ENCODE results near the gene CD151. TPM values are rescaled to one million over a fixed set of nuclear protein-coding genes. Genes with fewer than 3 reads are reported as not detected.

Gene CD151
- total RNA-seq, 1 donor from 2014 or later: 486 TPM

DNA sequence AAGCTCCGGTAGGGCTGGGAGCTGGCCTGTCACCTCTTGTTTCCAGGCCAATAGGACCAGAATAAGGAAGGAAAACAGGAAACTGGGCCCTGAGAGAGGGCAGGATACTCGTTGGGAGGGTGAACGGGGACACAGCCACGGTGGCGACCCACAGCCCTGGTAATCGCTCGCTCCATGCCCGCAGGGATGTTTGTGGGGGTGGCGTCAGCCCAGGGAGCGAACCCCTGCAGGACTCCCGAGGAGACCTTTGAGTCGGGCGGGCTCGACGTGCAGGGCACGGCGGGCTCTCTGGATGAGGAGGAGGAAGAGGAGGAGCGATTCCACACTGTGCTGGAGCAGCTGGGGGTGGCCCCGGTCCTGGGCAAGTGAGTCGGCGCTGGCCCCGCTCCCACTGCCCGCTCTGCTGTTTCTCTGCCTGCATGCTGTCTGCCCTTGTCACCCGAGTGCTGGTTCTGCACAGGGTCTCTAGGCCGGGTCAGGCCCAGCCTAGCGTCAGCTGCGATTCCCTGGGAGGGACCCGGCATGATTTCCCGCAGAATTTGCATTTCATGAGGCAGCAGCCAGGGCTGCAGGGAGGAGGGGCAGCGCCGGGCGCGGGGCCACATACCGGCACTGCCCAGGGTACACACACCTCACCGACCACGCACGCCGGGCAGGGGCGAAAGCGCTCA, 3.4 kb upstream of the CD151 start:
- TF ChIP-seq, protein P1, sequence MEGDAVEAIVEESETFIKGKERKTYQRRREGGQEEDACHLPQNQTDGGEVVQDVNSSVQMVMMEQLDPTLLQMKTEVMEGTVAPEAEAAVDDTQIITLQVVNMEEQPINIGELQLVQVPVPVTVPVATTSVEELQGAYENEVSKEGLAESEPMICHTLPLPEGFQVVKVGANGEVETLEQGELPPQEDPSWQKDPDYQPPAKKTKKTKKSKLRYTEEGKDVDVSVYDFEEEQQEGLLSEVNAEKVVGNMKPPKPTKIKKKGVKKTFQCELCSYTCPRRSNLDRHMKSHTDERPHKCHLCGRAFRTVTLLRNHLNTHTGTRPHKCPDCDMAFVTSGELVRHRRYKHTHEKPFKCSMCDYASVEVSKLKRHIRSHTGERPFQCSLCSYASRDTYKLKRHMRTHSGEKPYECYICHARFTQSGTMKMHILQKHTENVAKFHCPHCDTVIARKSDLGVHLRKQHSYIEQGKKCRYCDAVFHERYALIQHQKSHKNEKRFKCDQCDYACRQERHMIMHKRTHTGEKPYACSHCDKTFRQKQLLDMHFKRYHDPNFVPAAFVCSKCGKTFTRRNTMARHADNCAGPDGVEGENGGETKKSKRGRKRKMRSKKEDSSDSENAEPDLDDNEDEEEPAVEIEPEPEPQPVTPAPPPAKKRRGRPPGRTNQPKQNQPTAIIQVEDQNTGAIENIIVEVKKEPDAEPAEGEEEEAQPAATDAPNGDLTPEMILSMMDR (IDR thresholded peaks at IDR 0.05): no peak
- peaks cover 14% of the 10 kb centered on the region for H3K36me3 ChIP-seq
- peaks cover 9% of the 10 kb centered on the region for H3K27me3 ChIP-seq
- H3K9me3 ChIP-seq: no peaks in the 10 kb centered on the region
- DNase-seq (no peak), ATAC-seq (peak; percentile 1)
- intact Hi-C loops (cut with DNase I): no loop called here
- H3K4me1 ChIP-seq: peaks cover 71% of the 10 kb centered on the region
- H3K4me3 ChIP-seq: peak overlapping the region; percentile 45
- peak overlapping the region; percentile 70 for H3K27ac ChIP-seq

DNA sequence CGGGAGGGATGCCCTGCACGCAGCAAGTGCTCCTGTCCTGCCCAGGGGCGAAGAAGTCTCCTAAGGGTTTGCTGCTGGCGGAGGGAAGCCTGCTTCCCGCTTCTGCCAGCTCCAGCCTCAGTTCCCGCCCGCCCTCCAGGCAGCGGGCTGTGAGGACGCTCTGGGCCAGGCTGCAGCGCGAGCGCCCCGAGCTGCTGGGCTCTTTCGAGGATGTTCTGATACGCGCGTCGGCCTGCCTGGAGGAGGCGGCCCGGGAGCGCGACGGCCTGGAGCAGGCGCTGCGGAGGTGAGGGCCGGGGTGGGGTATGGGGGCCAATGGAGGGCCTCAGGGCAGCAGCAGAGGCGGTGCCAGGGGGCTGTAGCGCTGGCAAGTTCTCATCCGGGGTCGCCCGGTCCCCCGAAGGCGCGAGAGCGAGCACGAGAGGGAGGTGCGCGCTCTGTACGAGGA, 2.9 kb upstream of the CD151 start:
- TF ChIP-seq, protein P1 (IDR thresholded peaks at IDR 0.05): no peak
- Histone ChIP-seq H3K36me3 (peaks cover 8% of the 10 kb centered on the region), H3K27me3 (peaks cover 9% of the 10 kb centered on the region), H3K27ac (peak overlapping the region; percentile 70), H3K4me3 (peak overlapping the region; percentile 45), H3K9me3 (no peaks in the 10 kb centered on the region), H3K4me1 (peaks cover 77% of the 10 kb centered on the region)
- ATAC-seq: no peak
- intact Hi-C loops (cut with DNase I): no loop called here
- no peak for DNase-seq

DNA sequence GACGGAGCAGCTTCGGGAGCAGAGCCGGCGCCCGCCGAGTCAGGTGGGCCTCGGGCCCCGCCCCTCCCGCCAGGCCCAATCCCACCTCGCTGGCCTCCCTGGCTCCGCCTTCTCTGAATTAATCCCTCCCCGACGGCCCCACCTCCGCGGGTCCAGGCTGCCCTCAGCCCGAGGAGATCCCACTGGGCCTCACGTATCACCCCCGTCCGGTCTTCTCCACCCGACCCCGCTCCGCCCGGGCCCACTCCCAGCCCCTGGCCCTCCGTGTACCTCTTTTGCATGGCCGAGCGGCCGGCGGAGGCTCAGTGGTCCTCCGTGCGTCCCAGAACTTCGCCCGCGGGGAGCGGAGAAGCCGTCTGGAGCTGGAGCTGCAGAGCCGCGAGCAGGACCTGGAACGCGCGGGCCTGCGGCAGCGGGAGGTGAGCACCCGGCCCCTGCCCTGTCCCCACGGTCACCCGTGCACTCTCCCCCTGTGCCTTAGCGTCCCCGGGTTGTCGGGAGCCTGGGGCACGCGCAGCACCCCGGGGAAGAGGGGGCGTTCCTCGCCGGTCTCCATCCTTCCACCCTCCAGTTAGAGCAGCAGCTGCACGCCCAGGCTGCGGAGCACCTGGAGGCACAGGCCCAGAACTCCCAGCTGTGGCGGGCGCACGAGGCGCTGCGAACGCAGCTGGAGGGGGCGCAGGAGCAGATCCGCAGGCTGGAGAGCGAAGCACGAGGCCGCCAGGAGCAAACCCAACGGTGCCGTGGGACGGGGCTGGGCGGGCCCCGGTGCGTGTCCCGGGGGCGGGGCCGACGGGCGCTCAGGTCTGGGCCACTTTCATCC, 2.2 kb upstream of the CD151 start:
- intact Hi-C loops (cut with DNase I): no loop called here
- Histone ChIP-seq H3K9me3 (no peaks in the 10 kb centered on the region), H3K27me3 (peaks cover 9% of the 10 kb centered on the region), H3K36me3 (peaks cover 2% of the 10 kb centered on the region), H3K27ac (no peak overlapping the region), H3K4me3 (peak overlapping the region; percentile 45), H3K4me1 (peaks cover 81% of the 10 kb centered on the region)
- DNase-seq (peak; percentile 92), ATAC-seq (peak; percentile 59)
- TF ChIP-seq, protein P1 (IDR thresholded peaks at IDR 0.05): no peak

DNA sequence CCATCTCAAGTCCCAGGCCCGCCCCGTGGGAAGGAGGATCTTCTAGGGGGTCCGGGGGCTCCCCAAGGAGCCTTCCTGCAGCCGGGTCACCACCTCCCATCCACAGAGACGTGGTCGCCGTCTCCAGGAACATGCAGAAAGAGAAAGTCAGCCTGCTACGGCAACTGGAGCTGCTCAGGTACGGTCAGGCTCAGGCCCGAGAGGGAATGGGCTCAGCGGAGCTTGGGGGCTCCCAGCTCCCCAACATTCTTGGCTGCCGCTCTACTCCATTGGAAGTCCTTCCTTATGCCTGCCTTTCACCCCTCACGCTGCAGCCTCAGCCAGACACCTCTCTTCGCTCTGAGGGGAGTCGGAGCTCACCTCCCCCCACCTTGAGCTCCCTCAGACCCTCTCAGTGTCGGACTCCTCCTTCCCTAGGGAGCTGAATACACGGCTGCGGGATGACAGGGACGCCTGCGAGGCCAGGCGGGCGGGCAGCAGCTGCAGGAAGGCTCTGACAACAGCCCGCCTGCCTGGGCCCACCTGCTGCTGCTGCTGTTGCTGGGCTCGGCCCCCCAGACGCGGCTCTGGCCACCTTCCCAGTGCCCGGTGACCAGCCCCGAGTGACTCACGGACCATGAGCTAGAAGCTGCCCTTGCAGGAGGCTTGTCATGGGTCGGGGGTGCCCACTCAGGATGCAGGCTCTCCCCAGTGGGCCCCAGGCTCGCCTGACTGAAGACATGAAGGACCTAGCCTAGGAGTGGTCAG, 1.5 kb upstream of the CD151 start:
- H3K27me3 ChIP-seq: peaks cover 9% of the 10 kb centered on the region
- peak overlapping the region; percentile 45 for H3K4me3 ChIP-seq

DNA sequence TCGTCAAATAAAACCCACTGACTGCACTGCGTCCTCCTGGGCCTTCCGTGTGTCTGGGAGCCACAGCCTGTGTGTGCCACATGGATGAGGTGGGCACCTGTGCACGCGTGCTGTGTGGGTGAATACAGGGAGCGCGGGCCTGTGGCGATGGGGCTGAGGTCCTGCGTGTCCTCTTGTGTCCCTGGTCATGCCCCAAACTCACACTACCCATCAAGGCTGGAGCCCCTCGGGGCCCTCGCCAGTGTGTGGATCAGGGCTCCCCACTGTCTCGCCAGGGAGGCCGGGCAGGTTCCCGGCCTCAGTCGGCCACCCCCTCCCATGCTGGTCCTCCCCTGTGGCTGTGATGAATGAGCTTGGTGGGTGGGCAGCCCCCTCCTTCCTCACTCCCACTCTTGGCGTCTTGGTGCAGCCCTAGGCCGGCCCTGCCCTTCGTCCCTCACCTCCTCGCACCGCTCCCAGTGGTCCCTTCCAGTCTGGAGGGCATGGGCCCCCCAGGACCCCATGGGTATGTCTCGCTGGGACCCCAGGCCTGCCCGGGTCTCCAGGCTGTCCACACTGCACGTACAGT, 707 bp upstream of the CD151 start:
- Histone ChIP-seq H3K4me1 (peaks cover 67% of the 10 kb centered on the region), H3K27me3 (peaks cover 9% of the 10 kb centered on the region), H3K27ac (peak overlapping the region; percentile 76), H3K9me3 (no peaks in the 10 kb centered on the region), H3K36me3 (peaks cover 13% of the 10 kb centered on the region), H3K4me3 (peak overlapping the region; percentile 52)
- TF ChIP-seq, protein P1 (IDR thresholded peaks at IDR 0.05): no peak
- DNase-seq: no peak
- no peak for ATAC-seq
- intact Hi-C loops (cut with DNase I): no loop called here

More for the DNA sequence above, 1.5 kb upstream of the CD151 start:
- no peak for ATAC-seq
- no peak for DNase-seq
- Histone ChIP-seq H3K27ac (no peak overlapping the region), H3K4me1 (peaks cover 73% of the 10 kb centered on the region), H3K36me3 (peaks cover 5% of the 10 kb centered on the region), H3K9me3 (no peaks in the 10 kb centered on the region)
- intact Hi-C loops (cut with DNase I): no loop called here
- TF ChIP-seq, protein P1 (IDR thresholded peaks at IDR 0.05): no peak

Measured in upper lobe of right lung (tissue), 1 donor.